K562 (cell line): ENCODE data around the gene TRIM45. TPM values are rescaled to one million over a fixed set of nuclear protein-coding genes. Genes with fewer than 3 reads are reported as not detected.
"Not testable (repeated sequence)": the region's sequence is repeated elsewhere in the genome, so short reads cannot be mapped to it uniquely, and the experiment has no call there.

Source experiments
- ATAC-seq: fragments of 200-7000 bp; cut with Tn5 transposase; 3 replicates; pipeline ENCODE4 v1.9.1; 2020; ENCODE audit warnings: moderate library complexity
- BruUV-seq: library from RNA; stranded (reverse); fragments of 400-500 nt; replicated peaks from 2 replicates; lab custom pipeline; 2021; lab: Mats Ljungman, UMichigan
- CTCF ChIA-PET: fragments of 300-600 bp; formaldehyde crosslinking; extraction: SDS; loops from one replicate; lab custom pipeline; 2021; ENCODE audit warnings: low intra/inter-chr PET ratio; lab: Yijun Ruan, JAX
- POLR2A ChIA-PET: fragments of 300-600, 350-650 bp; sonication (Branson Sonifier 250); formaldehyde crosslinking; extraction: SDS; loops from one replicate; lab custom pipeline; 2021; ENCODE audit warnings: antibody characterized with exemption, inconsistent platforms; lab: Yijun Ruan, JAX
- DNase-seq, 4 experiments: peaks; one replicate each; pipeline versions ENCODE4 v3.0.0 to v3.0.0-alpha.2; 2011 to 2018; ENCODE audit warnings: low spot score in 3 of 4, mixed read lengths in 3 of 4; ENCODE audit errors: extremely low read depth in 1 of 4
- FAIRE-seq: peaks from 2 replicates; lab custom pipeline; 2011; peaks lifted over from hg19 to GRCh38; lab: Jason Lieb, UNC
- H2AFZ ChIP-seq: 2 replicates; pipeline ENCODE4 v1.6.0; 2011; ENCODE audit warnings: low read depth, low read length, control low read depth, inconsistent platforms
- H3K27ac ChIP-seq: fragments of 200-600 bp; 3 replicates; pipeline ENCODE4 v1.8.0; 2011; ENCODE audit warnings: low read depth, mild to moderate bottlenecking, control low read depth, inconsistent platforms, low read length, moderate library complexity, mixed read lengths; ENCODE audit errors: extremely low read depth
- H3K27me3 ChIP-seq, 2 experiments: fragments of 300-600 bp in 1 of 2; 2 replicates in 1 of 2; 3 replicates in 1 of 2; pipeline versions ENCODE4 v1.6.0 to v1.8.0; 2011; ENCODE audit warnings: inconsistent platforms in 2 of 2, low read length in 2 of 2, mild to moderate bottlenecking in 1 of 2, mixed read lengths in 1 of 2, moderate library complexity in 1 of 2; ENCODE audit not compliant: control insufficient read depth in 2 of 2, insufficient read depth in 2 of 2
- H3K36me3 ChIP-seq: fragments of 300-600 bp; 3 replicates; pipeline ENCODE4 v1.8.0; 2011; ENCODE audit warnings: mild to moderate bottlenecking, low read length, inconsistent platforms; ENCODE audit not compliant: control insufficient read depth, insufficient read depth
- H3K4me1 ChIP-seq, 2 experiments: fragments of 200-600 bp in 1 of 2; replicated peaks in 1 of 2; 2 replicates in 1 of 2; 3 replicates in 1 of 2; pipeline versions ENCODE4 v1.5.1 to v1.8.0; 2011; ENCODE audit warnings: inconsistent platforms in 2 of 2, low read length in 2 of 2, mild to moderate bottlenecking in 1 of 2, mixed read lengths in 1 of 2, moderate library complexity in 1 of 2; ENCODE audit not compliant: control insufficient read depth in 2 of 2, insufficient read depth in 2 of 2
- H3K4me2 ChIP-seq: 2 replicates; pipeline ENCODE4 v1.6.1; 2011; ENCODE audit warnings: low read length, control low read depth, inconsistent platforms, mixed read lengths; ENCODE audit not compliant: insufficient read depth
- H3K4me3 ChIP-seq: fragments of 200-600 bp; sonication (generic), shearing (Covaris generic); 2 replicates; pipeline ENCODE4 v1.5.1; 2016; ENCODE audit warnings: control low read depth, inconsistent platforms
- H3K79me2 ChIP-seq: fragments of 200-600 bp; 3 replicates; pipeline ENCODE4 v1.8.0; 2011; ENCODE audit warnings: low read length, inconsistent platforms; ENCODE audit not compliant: control insufficient read depth, insufficient read depth
- H3K9ac ChIP-seq, 2 experiments: 2 replicates each; pipeline versions ENCODE4 v1.6.0 to v1.6.1; 2011; ENCODE audit warnings: low read depth in 2 of 2, low read length in 2 of 2, control low read depth in 1 of 2, inconsistent platforms in 1 of 2, mild to moderate bottlenecking in 1 of 2, mixed read lengths in 1 of 2; ENCODE audit not compliant: insufficient read depth in 1 of 2
- H3K9me1 ChIP-seq: one replicate; pipeline ENCODE4 v1.6.0; 2011; ENCODE audit warnings: inconsistent platforms, mild to moderate bottlenecking, low read length, moderate library complexity; ENCODE audit not compliant: control insufficient read depth, insufficient read depth
- H3K9me3 ChIP-seq: replicated peaks from 2 replicates; pipeline ENCODE4 v1.5.1; 2011; ENCODE audit warnings: low read depth, low read length, inconsistent platforms; ENCODE audit not compliant: control insufficient read depth, insufficient read depth
- H4K20me1 ChIP-seq: replicated peaks from 2 replicates; pipeline ENCODE4 v1.6.1; 2011; ENCODE audit warnings: low read length, inconsistent platforms, mixed read lengths; ENCODE audit not compliant: control insufficient read depth, insufficient read depth
- ASH1L ChIP-seq: fragments of 450-650 bp; IDR thresholded peaks from 2 replicates; pipeline ENCODE4 v1.6.1; 2018; ENCODE audit warnings: borderline replicate concordance, mild to moderate bottlenecking, low read depth; ENCODE audit not compliant: partially characterized antibody
- CC2D1A ChIP-seq: fragments of 450-650 bp; IDR thresholded peaks from 2 replicates; pipeline ENCODE4 v1.6.1; 2017; ENCODE audit warnings: mild to moderate bottlenecking
- NFYB ChIP-seq: IDR thresholded peaks from 2 replicates; pipeline ENCODE4 v1.6.1; 2011; ENCODE audit warnings: mild to moderate bottlenecking, moderate library complexity; ENCODE audit not compliant: insufficient read length; ENCODE audit errors: extremely low read depth
- RBM25 ChIP-seq: fragments of 200-400 bp; formaldehyde crosslinking; IDR thresholded peaks from 2 replicates; pipeline ENCODE4 v1.6.1; 2018; ENCODE audit warnings: low read length, low read depth, moderate library complexity; ENCODE audit not compliant: severe bottlenecking
- ZNF316 ChIP-seq: fragments of 450-650 bp; IDR thresholded peaks from 2 replicates; pipeline ENCODE4 v1.6.1; 2016
- WGBS: fragments of 100-300 bp; shearing (Covaris generic); methylation state at CpG from one replicate; pipeline ENCODE4 v1.1.6; 2016; ENCODE audit warnings: low coverage, mixed read lengths; ENCODE audit not compliant: insufficient coverage; ENCODE audit errors: missing lambda C conversion rate; 5-methylcytosine and 5-hydroxymethylcytosine counted together
- in situ Hi-C: fragments of 300-500 bp; cut with MboI; formaldehyde crosslinking; loops from 4 replicates; pipeline ENCODE4 v1.15.0; 2018; ENCODE audit warnings: inconsistent platforms, mixed read lengths
- intact Hi-C: fragments of 100-400 bp; cut with micrococcal nuclease; formaldehyde crosslinking; loops from 2 replicates; pipeline ENCODE4 v1.14.2; 2022
- polyA plus RNA-seq, 8 experiments: library from polyadenylated mRNA; depleted of rRNA in 4 of 8; stranded (reverse) in 5 of 8; unstranded in 3 of 8; fragments of >200 nt; fragmentation: Nextera tagmentation in 2 of 8; fragmentation: Illumina TruSeq in 1 of 8; extraction: Ambion mirVana in 2 of 8; extraction: Trizol in 1 of 8; gene quantifications; 2 replicates each; pipeline versions ENCODE4 v1.2.1 to v1.2.3, GENCODE V29; 2011 to 2014; ENCODE audit warnings: inconsistent platforms in 1 of 8, missing spikeins in 1 of 8
- total RNA-seq, 7 experiments: library from RNA; depleted of rRNA in 6 of 7; stranded (reverse); fragments of >200 nt in 6 of 7; fragmentation: Illumina TruSeq in 2 of 7; extraction: Trizol in 2 of 7; gene quantifications; 2 replicates each; pipeline versions ENCODE4 v1.2.1 to v1.2.3, GENCODE V29; 2011 to 2021; ENCODE audit warnings: low replicate concordance in 1 of 7
- TF ChIP-seq, protein P1 (sequence below): fragments of 450-650 bp; IDR thresholded peaks from 2 replicates; pipeline ENCODE4 v1.6.1; 2016; ENCODE audit warnings: mild to moderate bottlenecking

Gene TRIM45
- total and polyA plus RNA-seq, 9 of the 15 experiments (the other 6 are each of a cell fraction or from before 2014, with no cell fraction given) = 1.9 to 6.2 (median 3.6) TPM

DNA sequence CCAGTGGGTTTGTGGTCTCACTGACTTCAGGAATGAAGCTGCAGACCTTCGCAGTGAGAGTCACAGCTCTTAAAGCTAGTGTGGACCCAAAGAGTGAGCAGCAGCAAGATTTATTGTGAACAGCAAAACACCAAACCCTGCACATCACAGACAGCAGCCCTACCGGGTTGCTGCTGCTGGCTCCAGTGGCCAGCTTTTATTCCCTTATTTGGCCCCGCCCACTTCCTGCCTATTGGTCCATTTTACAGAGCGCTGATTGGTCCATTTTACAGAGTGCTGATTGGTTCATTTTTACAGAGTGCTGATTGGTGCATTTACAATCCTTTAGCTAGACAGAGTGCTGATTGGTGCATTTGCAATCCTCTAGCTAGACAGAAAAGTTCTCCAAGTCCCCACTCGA lies 29.8 kb upstream of the TRIM45 start:
- H3K36me3 ChIP-seq, in situ Hi-C loops, FAIRE-seq, H3K4me3 ChIP-seq, H2AFZ ChIP-seq, POLR2A ChIA-PET, H3K9me3 ChIP-seq, H3K4me1 ChIP-seq, CTCF ChIA-PET, DNase-seq, H3K79me2 ChIP-seq, H3K4me2 ChIP-seq, BruUV-seq, H3K9me1 ChIP-seq, H3K9ac ChIP-seq, H4K20me1 ChIP-seq, H3K27ac ChIP-seq, intact Hi-C loops, ATAC-seq: not testable (repeated sequence)
- WGBS = 3% methylated on average over 5 of the region's 5 CpGs
- TF ChIP-seq ASH1L = peak; percentile 54
- TF ChIP-seq RBM25 = peak; percentile 19
- TF ChIP-seq, protein P1, sequence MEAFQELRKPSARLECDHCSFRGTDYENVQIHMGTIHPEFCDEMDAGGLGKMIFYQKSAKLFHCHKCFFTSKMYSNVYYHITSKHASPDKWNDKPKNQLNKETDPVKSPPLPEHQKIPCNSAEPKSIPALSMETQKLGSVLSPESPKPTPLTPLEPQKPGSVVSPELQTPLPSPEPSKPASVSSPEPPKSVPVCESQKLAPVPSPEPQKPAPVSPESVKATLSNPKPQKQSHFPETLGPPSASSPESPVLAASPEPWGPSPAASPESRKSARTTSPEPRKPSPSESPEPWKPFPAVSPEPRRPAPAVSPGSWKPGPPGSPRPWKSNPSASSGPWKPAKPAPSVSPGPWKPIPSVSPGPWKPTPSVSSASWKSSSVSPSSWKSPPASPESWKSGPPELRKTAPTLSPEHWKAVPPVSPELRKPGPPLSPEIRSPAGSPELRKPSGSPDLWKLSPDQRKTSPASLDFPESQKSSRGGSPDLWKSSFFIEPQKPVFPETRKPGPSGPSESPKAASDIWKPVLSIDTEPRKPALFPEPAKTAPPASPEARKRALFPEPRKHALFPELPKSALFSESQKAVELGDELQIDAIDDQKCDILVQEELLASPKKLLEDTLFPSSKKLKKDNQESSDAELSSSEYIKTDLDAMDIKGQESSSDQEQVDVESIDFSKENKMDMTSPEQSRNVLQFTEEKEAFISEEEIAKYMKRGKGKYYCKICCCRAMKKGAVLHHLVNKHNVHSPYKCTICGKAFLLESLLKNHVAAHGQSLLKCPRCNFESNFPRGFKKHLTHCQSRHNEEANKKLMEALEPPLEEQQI = 0 out of 2 replicates have a peak, but pooled peaks have one; percentile 21
- TF ChIP-seq ZNF316 = 0 out of 2 replicates have a peak, but pooled peaks have one; percentile 18
- TF ChIP-seq CC2D1A = 0 out of 2 replicates have a peak, but pooled peaks have one; percentile 43
- TF ChIP-seq NFYB = peak; percentile 60
- peaks cover 11 to 18% of the 10 kb centered on the region in 2 experiments; a peak in 4 of 5 replicates for H3K27me3 ChIP-seq
